Left lung (tissue), 10 donors: ENCODE data around the gene RIN2. TPM values are rescaled to one million over a fixed set of nuclear protein-coding genes. Genes with fewer than 3 reads are reported as not detected.

ENCODE experiments used
- ATAC-seq: fragments of 200-7000 bp; cut with Tn5 transposase; one replicate; pipeline ENCODE4 v1.9.1; 2020; ENCODE audit warnings: moderate library complexity
- DNase-seq, 4 donors: peaks; one replicate each; pipeline ENCODE4 v3.0.0-alpha.2; 2013 to 2020
- H3K27ac ChIP-seq, 2 donors: fragments of 200-600 bp; sonication (generic) in 1 of 2; one replicate each; pipeline versions ENCODE4 v1.5.0 to v1.8.0; 2020 to 2021
- H3K27me3 ChIP-seq, 2 donors: fragments of 200-600 bp; sonication (generic) in 1 of 2; one replicate each; pipeline versions ENCODE4 v1.5.0 to v1.8.0; 2020 to 2021
- H3K36me3 ChIP-seq, 2 donors: fragments of 200-600 bp; sonication (generic) in 1 of 2; one replicate each; pipeline versions ENCODE4 v1.5.0 to v1.8.0; 2020 to 2021
- H3K4me1 ChIP-seq, 2 donors: fragments of 200-600 bp; one replicate each; pipeline ENCODE4 v1.8.0; 2021
- H3K4me3 ChIP-seq, 2 donors: fragments of 200-600 bp; sonication (generic) in 1 of 2; one replicate each; pipeline versions ENCODE4 v1.5.0 to v1.8.0; 2020 to 2021; ENCODE audit warnings: mild to moderate bottlenecking in 1 of 2
- H3K9me3 ChIP-seq, 2 donors: fragments of 200-600 bp; sonication (generic) in 1 of 2; one replicate each; pipeline versions ENCODE4 v1.5.0 to v1.8.0; 2020 to 2021
- CTCF ChIP-seq, 2 donors: fragments of 200-600 bp; sonication (generic) in 1 of 2; IDR thresholded peaks; one replicate each; pipeline versions ENCODE4 v1.5.0 to v1.8.0; 2021; ENCODE audit warnings: antibody characterized with exemption in 2 of 2
- intact Hi-C, 2 donors: fragments of 100-400 bp; cut with DNase I; formaldehyde crosslinking; loops; one replicate each; pipeline versions ENCODE4 v1.11.2 to v1.14.2; 2022
- polyA plus RNA-seq, 6 donors: library from polyadenylated mRNA; unstranded; fragments of 120-200 nt; gene quantifications; one replicate each; pipeline ENCODE4 v1.2.1, GENCODE V29; 2013; ENCODE audit not compliant: insufficient read length in 6 of 6
- total RNA-seq, 2 donors: library from RNA; stranded (reverse); fragmentation: NEBNext Ultra II Directional; extraction: Animal tissue kit (Norgen Biotek cat#: 25700); gene quantifications; one replicate each; pipeline ENCODE4 v1.2.1, GENCODE V29; 2021
- donor health status: DM: no; HTN: yes; CAD: no.
- donor health status: DM: no; HTN: no; CAD: no.

The RIN2 gene
- total and polyA plus RNA-seq, 8 donors = 34.8 to 69.8 (median 39.7) TPM

GRCh38 chr20:19786311-19786710, 28.3 kb downstream of the RIN2 start:
- no peak overlapping the region for H3K4me3 ChIP-seq
- H3K27ac ChIP-seq = peak overlapping the region; percentile 48 to 69
- no peaks in the 10 kb centered on the region for H3K36me3 ChIP-seq
- ATAC-seq (peak; percentile 2), DNase-seq (no peak)
- H3K4me1 ChIP-seq = peaks cover 25 to 36% of the 10 kb centered on the region in 2 donors
- intact Hi-C loops = loop anchor here (10.0 kb wide), 1 partner anchor 208 kb away; no protein-coding TSS in a partner anchor
- no peak for TF ChIP-seq CTCF (IDR thresholded peaks at IDR 0.05)
- no peaks in the 10 kb centered on the region for H3K27me3 ChIP-seq
- no peaks in the 10 kb centered on the region for H3K9me3 ChIP-seq

- ATAC-seq (no peak), DNase-seq (no peak)
- H3K27ac ChIP-seq = no peak overlapping the region
- H3K27me3 ChIP-seq = no peaks in the 10 kb centered on the region
- intact Hi-C loops = loop anchor here (10.0 kb wide), 1 partner anchor 207 kb away; no protein-coding TSS in a partner anchor
- no peaks in the 10 kb centered on the region for H3K36me3 ChIP-seq
- H3K4me1 ChIP-seq = peaks cover 25 to 36% of the 10 kb centered on the region in 2 donors
- H3K9me3 ChIP-seq = no peaks in the 10 kb centered on the region
- no peak for TF ChIP-seq CTCF (IDR thresholded peaks at IDR 0.05)
- no peak overlapping the region for H3K4me3 ChIP-seq
Measured at GRCh38 chr20:19787366-19787765, 29.3 kb downstream of the RIN2 start.

DNA sequence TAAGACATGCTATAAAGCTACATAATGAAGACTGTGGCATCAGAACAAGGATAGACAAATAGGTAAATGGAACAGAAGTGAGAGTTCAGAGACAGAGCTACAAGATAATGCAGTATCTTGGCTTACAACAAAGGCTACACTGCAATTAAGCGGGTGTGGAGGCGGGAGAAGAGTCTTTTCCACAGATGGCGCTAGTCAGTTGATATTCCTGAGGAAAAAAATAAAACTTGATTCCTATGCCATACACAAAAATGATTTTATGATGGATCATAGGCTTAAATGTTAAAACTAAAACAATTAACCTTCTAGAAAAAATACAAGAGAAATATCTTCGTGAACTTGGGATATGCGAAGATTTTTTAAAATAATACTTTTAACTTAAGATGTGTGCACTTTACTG, 31.0 kb downstream of the RIN2 start:
- intact Hi-C loops = loop anchor here (10.0 kb wide), 1 partner anchor 206 kb away; no protein-coding TSS in a partner anchor
- ATAC-seq (no peak), DNase-seq (no peak)
- no peaks in the 10 kb centered on the region for H3K9me3 ChIP-seq
- no peak overlapping the region for H3K4me3 ChIP-seq
- H3K4me1 ChIP-seq = peaks cover 24 to 30% of the 10 kb centered on the region in 2 donors
- H3K36me3 ChIP-seq = no peaks in the 10 kb centered on the region
- H3K27me3 ChIP-seq = no peaks in the 10 kb centered on the region
- TF ChIP-seq CTCF (IDR thresholded peaks at IDR 0.05) = no peak
- no peak overlapping the region for H3K27ac ChIP-seq

DNA sequence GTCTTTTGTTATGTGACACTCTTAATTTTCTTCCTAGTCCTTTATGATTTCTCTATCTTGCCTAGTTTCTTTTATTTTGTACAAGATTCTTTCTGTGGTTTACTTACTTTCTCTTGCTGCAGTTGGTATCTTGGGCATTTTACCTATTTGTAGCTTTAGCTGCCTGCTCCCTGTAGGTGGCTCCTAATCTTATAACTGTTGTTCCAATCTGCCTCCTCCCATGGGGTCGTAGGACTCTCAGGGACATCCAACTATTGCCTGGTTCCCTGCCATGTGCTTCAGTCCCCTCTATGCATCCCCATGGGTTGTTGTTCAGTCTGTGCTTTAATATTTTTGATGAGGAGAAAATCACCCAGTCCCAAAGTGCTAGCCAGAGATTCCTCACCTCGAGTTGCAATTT, 31.4 kb downstream of the RIN2 start:
- Histone ChIP-seq H3K27ac (no peak overlapping the region), H3K4me1 (peaks cover 20 to 26% of the 10 kb centered on the region in 2 donors), H3K36me3 (no peaks in the 10 kb centered on the region), H3K27me3 (no peaks in the 10 kb centered on the region), H3K9me3 (no peaks in the 10 kb centered on the region), H3K4me3 (no peak overlapping the region)
- TF ChIP-seq CTCF (IDR thresholded peaks at IDR 0.05) = no peak
- ATAC-seq (no peak), DNase-seq (no peak)
- intact Hi-C loops = loop anchor here (10.0 kb wide), 1 partner anchor 205 kb away; no protein-coding TSS in a partner anchor

DNA sequence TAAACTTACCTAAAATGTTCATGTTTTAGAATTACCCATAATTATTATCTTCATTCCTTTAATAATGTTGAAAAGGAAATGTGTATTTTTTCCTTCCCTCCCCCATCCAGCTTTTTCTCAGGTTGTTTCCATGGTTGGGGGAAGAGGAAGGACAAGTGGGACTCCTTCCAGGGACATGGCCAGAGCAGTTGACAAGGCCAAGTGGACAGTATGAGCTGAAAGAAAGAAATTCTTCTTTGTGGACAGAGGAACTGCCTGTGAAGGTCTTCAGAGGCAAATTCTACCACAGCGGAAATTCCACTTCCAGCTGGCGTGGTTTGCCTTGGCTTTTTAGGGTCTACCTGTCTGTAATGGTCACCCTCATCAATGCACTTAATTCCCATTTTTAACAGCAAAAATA, 33.8 kb downstream of the RIN2 start:
- no peak overlapping the region for H3K4me3 ChIP-seq
- no peaks in the 10 kb centered on the region for H3K27me3 ChIP-seq
- TF ChIP-seq CTCF (IDR thresholded peaks at IDR 0.05) = no peak
- no peak for ATAC-seq
- peaks cover 0 to 1% of the 10 kb centered on the region in 2 donors for H3K4me1 ChIP-seq
- no peaks in the 10 kb centered on the region for H3K9me3 ChIP-seq
- H3K27ac ChIP-seq = no peak overlapping the region
- intact Hi-C loops = no loop called here
- DNase-seq = no peak
- H3K36me3 ChIP-seq = no peaks in the 10 kb centered on the region
